GM13976 (cell line): ENCODE data around the gene CNKSR2.

Experiments
- DNase-seq: peaks from one replicate; pipeline ENCODE4 v3.0.0; 2012; ENCODE audit warnings: low spot score
- CTCF ChIP-seq: IDR thresholded peaks from 2 replicates; pipeline ENCODE4 v1.5.1; 2012; ENCODE audit warnings: borderline replicate concordance, mild to moderate bottlenecking; ENCODE audit not compliant: insufficient read depth; ENCODE audit errors: extremely low read depth, missing control alignments, control extremely low read depth
- in situ Hi-C: fragments of 300-500 bp; cut with MboI; formaldehyde crosslinking; loops from one replicate; pipeline ENCODE4 v1.12.0; 2022; ENCODE audit warnings: low sequenced_read_pairs, mixed read lengths, inconsistent platforms; ENCODE audit not compliant: unreplicated experiment

The CNKSR2 gene

GRCh38 chrX:21565025-21565424 is 190.8 kb downstream of the CNKSR2 start:
- in situ Hi-C loops, result no loop called here
- no peak for DNase-seq
- TF ChIP-seq CTCF, result no peak

- in situ Hi-C loops, result no loop called here
- DNase-seq, result no peak
Measured at GRCh38 chrX:21574793-21575192, 200.6 kb downstream of the CNKSR2 start.

GRCh38 chrX:21581479-21581878 is 207.3 kb downstream of the CNKSR2 start:
- TF ChIP-seq CTCF, result no peak
- no peak for DNase-seq
- in situ Hi-C loops, result no loop called here

More at GRCh38 chrX:21574793-21575192, 200.6 kb downstream of the CNKSR2 start:
- no peak for TF ChIP-seq CTCF

GRCh38 chrX:21586001-21586400 is 211.8 kb downstream of the CNKSR2 start:
- TF ChIP-seq CTCF, result no peak
- in situ Hi-C loops, result no loop called here
- DNase-seq, result no peak

- DNase-seq, result no peak
- no peak for TF ChIP-seq CTCF
- in situ Hi-C loops, result no loop called here
Measured at GRCh38 chrX:21590012-21590776, 216.0 kb downstream of the CNKSR2 start.

GRCh38 chrX:21606002-21606401 is 231.8 kb downstream of the CNKSR2 start:
- in situ Hi-C loops, result no loop called here
- DNase-seq, result no peak
- no peak for TF ChIP-seq CTCF
